ENCODE results near the gene MYOCD. TPM values are rescaled to one million over a fixed set of nuclear protein-coding genes. Genes with fewer than 3 reads are reported as not detected.

MYOCD gene
- total and polyA plus RNA-seq, 2 donors from 2014 or later = 0.58 to 4.0 TPM

GRCh38 chr17:12756786-12757185 is 91.1 kb downstream of the MYOCD start:
- FAIRE-seq = no peak
- no peaks in the 10 kb centered on the region for H3K27me3 ChIP-seq (ENCODE audit: control insufficient read depth, insufficient read depth, low read length)
- H3K9me3 ChIP-seq (ENCODE audit: control insufficient read depth in 2 of 3, insufficient read depth in 1 of 3, low read length in 3 of 3) = no peaks in the 10 kb centered on the region
- no peaks in the 10 kb centered on the region for H3K4me1 ChIP-seq (ENCODE audit: control insufficient read depth in 2 of 3, insufficient read depth in 2 of 3, low read depth in 1 of 3, low read length in 3 of 3)
- no peak overlapping the region for H3K4me3 ChIP-seq (ENCODE audit: low read length in 3 of 3)
- DNase-seq = no peak
- TF ChIP-seq CTCF (IDR thresholded peaks at IDR 0.05; ENCODE audit: borderline replicate concordance, extremely low read depth, insufficient read depth) = no peak
- H3K9ac ChIP-seq (ENCODE audit: low read length in 3 of 3) = no peak overlapping the region
- intact Hi-C loops (cut with DNase I) = no loop called here
- no peak overlapping the region for H3K27ac ChIP-seq (ENCODE audit: low read depth in 2 of 2, low read length in 2 of 2)
- H3K36me3 ChIP-seq (ENCODE audit: control insufficient read depth in 2 of 3, insufficient read depth in 3 of 3, low read length in 3 of 3) = no peaks in the 10 kb centered on the region

GRCh38 chr17:12759090-12759489 is 93.4 kb downstream of the MYOCD start:
- DNase-seq (no peak), FAIRE-seq (no peak)
- H3K27me3 ChIP-seq (ENCODE audit: control insufficient read depth, insufficient read depth, low read length) = no peaks in the 10 kb centered on the region
- H3K9ac ChIP-seq (ENCODE audit: low read length in 3 of 3) = no peak overlapping the region
- no peaks in the 10 kb centered on the region for H3K36me3 ChIP-seq (ENCODE audit: control insufficient read depth in 2 of 3, insufficient read depth in 3 of 3, low read length in 3 of 3)
- TF ChIP-seq CTCF (IDR thresholded peaks at IDR 0.05; ENCODE audit: borderline replicate concordance, extremely low read depth, insufficient read depth) = no peak
- H3K4me3 ChIP-seq (ENCODE audit: low read length in 3 of 3) = no peak overlapping the region
- H3K4me1 ChIP-seq (ENCODE audit: control insufficient read depth in 2 of 3, insufficient read depth in 2 of 3, low read depth in 1 of 3, low read length in 3 of 3) = no peaks in the 10 kb centered on the region
- no peaks in the 10 kb centered on the region for H3K9me3 ChIP-seq (ENCODE audit: control insufficient read depth in 2 of 3, insufficient read depth in 1 of 3, low read length in 3 of 3)
- intact Hi-C loops (cut with DNase I) = no loop called here
- H3K27ac ChIP-seq (ENCODE audit: low read depth in 2 of 2, low read length in 2 of 2) = no peak overlapping the region

- intact Hi-C loops (cut with DNase I) = no loop called here
- H3K9ac ChIP-seq (ENCODE audit: low read length in 3 of 3) = no peak overlapping the region
- H3K27ac ChIP-seq (ENCODE audit: low read depth in 2 of 2, low read length in 2 of 2) = no peak overlapping the region
- TF ChIP-seq CTCF (IDR thresholded peaks at IDR 0.05; ENCODE audit: borderline replicate concordance, extremely low read depth, insufficient read depth) = no peak
- no peaks in the 10 kb centered on the region for H3K36me3 ChIP-seq (ENCODE audit: control insufficient read depth in 2 of 3, insufficient read depth in 3 of 3, low read length in 3 of 3)
- no peak for FAIRE-seq
- H3K4me1 ChIP-seq (ENCODE audit: control insufficient read depth in 2 of 3, insufficient read depth in 2 of 3, low read depth in 1 of 3, low read length in 3 of 3) = no peaks in the 10 kb centered on the region
- no peaks in the 10 kb centered on the region for H3K9me3 ChIP-seq (ENCODE audit: control insufficient read depth in 2 of 3, insufficient read depth in 1 of 3, low read length in 3 of 3)
- no peaks in the 10 kb centered on the region for H3K27me3 ChIP-seq (ENCODE audit: control insufficient read depth, insufficient read depth, low read length)
- DNase-seq = no peak
- H3K4me3 ChIP-seq (ENCODE audit: low read length in 3 of 3) = no peak overlapping the region
Observed at GRCh38 chr17:12765548-12765947, 99.9 kb downstream of the MYOCD start.

GRCh38 chr17:12768255-12768654 is 102.6 kb downstream of the MYOCD start:
- Histone ChIP-seq H3K27me3 (ENCODE audit: control insufficient read depth, insufficient read depth, low read length) (no peaks in the 10 kb centered on the region), H3K9ac (ENCODE audit: low read length in 3 of 3) (no peak overlapping the region), H3K36me3 (ENCODE audit: control insufficient read depth in 2 of 3, insufficient read depth in 3 of 3, low read length in 3 of 3) (no peaks in the 10 kb centered on the region), H3K4me3 (ENCODE audit: low read length in 3 of 3) (no peak overlapping the region), H3K4me1 (ENCODE audit: control insufficient read depth in 2 of 3, insufficient read depth in 2 of 3, low read depth in 1 of 3, low read length in 3 of 3) (no peaks in the 10 kb centered on the region), H3K27ac (ENCODE audit: low read depth in 2 of 2, low read length in 2 of 2) (no peak overlapping the region), H3K9me3 (ENCODE audit: control insufficient read depth in 2 of 3, insufficient read depth in 1 of 3, low read length in 3 of 3) (no peaks in the 10 kb centered on the region)
- intact Hi-C loops (cut with DNase I) = no loop called here
- DNase-seq (no peak), FAIRE-seq (no peak)
- TF ChIP-seq CTCF (IDR thresholded peaks at IDR 0.05; ENCODE audit: borderline replicate concordance, extremely low read depth, insufficient read depth) = no peak

Measured in kidney (tissue), 14 donors.